ENCODE data around the gene JAK2.
"Not testable (repeated sequence)": the region's sequence is repeated elsewhere in the genome, so short reads cannot be mapped to it uniquely, and the experiment has no call there.

JAK2 gene

GRCh38 chr9:5025416-5025815, 40.3 kb downstream of the JAK2 start:
- H3K9me2 ChIP-seq (replicated peaks; ENCODE audit: low read depth, low read length), result no peaks in the 10 kb centered on the region
- H3K4me2 ChIP-seq (ENCODE audit: low read depth, low read length, poor library complexity, severe bottlenecking), result no peak overlapping the region
- peaks cover 33% of the 10 kb centered on the region for H3K36me3 ChIP-seq (ENCODE audit: insufficient read depth, low read length)
- no peaks in the 10 kb centered on the region for H4K20me1 ChIP-seq (ENCODE audit: insufficient read depth, low read length, poor library complexity, severe bottlenecking)
- H3K4me1 ChIP-seq (ENCODE audit: insufficient read depth, low read length, poor library complexity, severe bottlenecking), result no peaks in the 10 kb centered on the region
- H3K79me2 ChIP-seq (ENCODE audit: insufficient read depth, low read length), result 0 out of 2 replicates have a peak, but pooled peaks cover under 1% of the 10 kb centered on the region
- H3K9ac ChIP-seq (ENCODE audit: low read depth, low read length, poor library complexity, severe bottlenecking), result no peak overlapping the region
- H3K27me3 ChIP-seq (ENCODE audit: insufficient read depth, low read length, poor library complexity, severe bottlenecking), result no peaks in the 10 kb centered on the region
- TF ChIP-seq EZH2phosphoT487 (IDR thresholded peaks at IDR 0.05; ENCODE audit: borderline replicate concordance) (no peak), CTCF (conservative IDR thresholded peaks at IDR 0.05; ENCODE audit: low read length) (no peak)
- H3F3A ChIP-seq (ENCODE audit: low read depth), result no peaks in the 10 kb centered on the region
- H2AFZ ChIP-seq (ENCODE audit: low read length), result no peak overlapping the region
- H3K4me3 ChIP-seq (ENCODE audit: low read length, poor library complexity, severe bottlenecking), result no peak overlapping the region
- H3K9me3 ChIP-seq (ENCODE audit: insufficient read depth, low read depth, low read length), result peaks cover 6% of the 10 kb centered on the region; the same call in 1 of the 2 replicates

GRCh38 chr9:5031941-5032340, 46.9 kb downstream of the JAK2 start:
- not testable (repeated sequence) for H3K9me3 ChIP-seq (ENCODE audit: insufficient read depth, low read depth, low read length); H3K4me1 ChIP-seq (ENCODE audit: insufficient read depth, low read length, poor library complexity, severe bottlenecking); H3K9ac ChIP-seq (ENCODE audit: low read depth, low read length, poor library complexity, severe bottlenecking); H3K79me2 ChIP-seq (ENCODE audit: insufficient read depth, low read length); H3K27me3 ChIP-seq (ENCODE audit: insufficient read depth, low read length, poor library complexity, severe bottlenecking); H3F3A ChIP-seq (ENCODE audit: low read depth); H4K20me1 ChIP-seq (ENCODE audit: insufficient read depth, low read length, poor library complexity, severe bottlenecking); H2AFZ ChIP-seq (ENCODE audit: low read length); H3K36me3 ChIP-seq (ENCODE audit: insufficient read depth, low read length); H3K4me3 ChIP-seq (ENCODE audit: low read length, poor library complexity, severe bottlenecking); H3K4me2 ChIP-seq (ENCODE audit: low read depth, low read length, poor library complexity, severe bottlenecking); H3K9me2 ChIP-seq (replicated peaks; ENCODE audit: low read depth, low read length)

- H3K27me3 ChIP-seq (ENCODE audit: insufficient read depth, low read length, poor library complexity, severe bottlenecking), result no peaks in the 10 kb centered on the region
- TF ChIP-seq CTCF (conservative IDR thresholded peaks at IDR 0.05; ENCODE audit: low read length) (no peak), EZH2phosphoT487 (IDR thresholded peaks at IDR 0.05; ENCODE audit: borderline replicate concordance) (no peak)
- no peaks in the 10 kb centered on the region; the same call in 1 of the 2 replicates for H3K9me3 ChIP-seq (ENCODE audit: insufficient read depth, low read depth, low read length)
- H3K4me2 ChIP-seq (ENCODE audit: low read depth, low read length, poor library complexity, severe bottlenecking), result no peak overlapping the region
- H3K79me2 ChIP-seq (ENCODE audit: insufficient read depth, low read length), result no peaks in the 10 kb centered on the region
- no peaks in the 10 kb centered on the region for H4K20me1 ChIP-seq (ENCODE audit: insufficient read depth, low read length, poor library complexity, severe bottlenecking)
- no peak overlapping the region for H2AFZ ChIP-seq (ENCODE audit: low read length)
- H3K9me2 ChIP-seq (replicated peaks; ENCODE audit: low read depth, low read length), result no peaks in the 10 kb centered on the region
- H3K9ac ChIP-seq (ENCODE audit: low read depth, low read length, poor library complexity, severe bottlenecking), result no peak overlapping the region
- H3K4me1 ChIP-seq (ENCODE audit: insufficient read depth, low read length, poor library complexity, severe bottlenecking), result no peaks in the 10 kb centered on the region
- H3K4me3 ChIP-seq (ENCODE audit: low read length, poor library complexity, severe bottlenecking), result no peak overlapping the region
- no peaks in the 10 kb centered on the region for H3F3A ChIP-seq (ENCODE audit: low read depth)
- H3K36me3 ChIP-seq (ENCODE audit: insufficient read depth, low read length), result peaks cover 22% of the 10 kb centered on the region; the same call in 1 of the 2 replicates
Measured at GRCh38 chr9:5040730-5041389, 55.8 kb downstream of the JAK2 start.

All from Loucy (cell line).